Naive B cell (primary cell): Measurements from ENCODE around the gene ZNF672. TPM values are rescaled to one million over a fixed set of nuclear protein-coding genes. Genes with fewer than 3 reads are reported as not detected.

Experiments
- ATAC-seq, 2 donors: fragments of 150-1000 bp; cut with Tn5 transposase; 2 replicates each; pipeline ENCODE4 v1.10.0; 2021; ENCODE audit warnings: low read depth in 2 of 2, mild to moderate bottlenecking in 2 of 2, moderate library complexity in 2 of 2
- DNase-seq: peaks from one replicate; pipeline ENCODE4 v3.0.0; 2022
- H3K27ac Mint-ChIP-seq, 6 donors: one replicate each; pipeline ENCODE4 v1.8.0; 2020 to 2022; ENCODE audit warnings: mild to moderate bottlenecking in 6 of 6, mixed read lengths in 6 of 6, moderate library complexity in 5 of 6, inconsistent platforms in 2 of 6
- H3K27me3 Mint-ChIP-seq, 3 donors: one replicate each; pipeline ENCODE4 v1.8.0; 2021 to 2022; ENCODE audit warnings: mixed read lengths in 3 of 3, mild to moderate bottlenecking in 1 of 3
- H3K36me3 Mint-ChIP-seq, 2 donors: one replicate each; pipeline ENCODE4 v1.8.0; 2020 to 2022; ENCODE audit warnings: mixed read lengths in 2 of 2, inconsistent platforms in 1 of 2, mild to moderate bottlenecking in 1 of 2
- H3K4me1 Mint-ChIP-seq, 3 donors: one replicate each; pipeline ENCODE4 v1.8.0; 2020 to 2022; ENCODE audit warnings: mixed read lengths in 3 of 3, inconsistent platforms in 1 of 3, mild to moderate bottlenecking in 1 of 3, moderate library complexity in 1 of 3
- H3K4me3 Mint-ChIP-seq, 8 donors: one replicate each; pipeline ENCODE4 v1.8.0; 2020 to 2022; ENCODE audit warnings: mild to moderate bottlenecking in 8 of 8, mixed read lengths in 8 of 8, moderate library complexity in 8 of 8, inconsistent platforms in 2 of 8
- H3K9me3 Mint-ChIP-seq, 7 donors: one replicate each; pipeline ENCODE4 v1.8.0; 2020 to 2022; ENCODE audit warnings: mixed read lengths in 7 of 7, mild to moderate bottlenecking in 5 of 7, inconsistent platforms in 2 of 7, moderate library complexity in 1 of 7
- polyA plus RNA-seq, 6 donors: library from polyadenylated mRNA; unstranded; fragments of 300-500 nt; fragmentation: Illumina TruSeq; gene quantifications; one replicate each; pipeline ENCODE4 v1.2.3, GENCODE V29; 2021; ENCODE audit warnings: low read depth in 6 of 6

ZNF672 gene
- polyA plus RNA-seq, 6 donors from 2014 or later, result 31.7 to 61.5 (median 41.1) TPM

DNA sequence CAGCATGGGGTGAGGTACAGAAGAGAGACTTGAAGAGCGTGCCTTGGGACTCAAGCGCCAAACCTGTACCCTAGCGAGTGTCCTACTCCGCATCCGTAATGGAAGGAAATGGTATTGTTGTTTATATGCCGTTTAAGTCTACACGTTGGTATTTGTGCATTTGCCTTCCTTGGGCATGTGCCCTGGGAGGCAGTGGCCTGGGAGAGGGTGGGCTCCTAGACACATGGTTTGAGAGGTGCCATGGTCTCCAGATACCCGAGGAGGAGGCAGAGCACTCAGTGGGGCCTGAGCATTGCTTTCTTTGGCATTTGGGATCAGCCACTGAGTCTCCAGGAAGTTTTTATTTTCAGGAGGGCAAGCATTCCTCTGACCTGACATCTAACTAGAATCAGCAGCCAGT, 6.5 kb downstream of the ZNF672 start:
- Mint-ChIP-seq H3K36me3 (peaks cover 6 to 8% of the 10 kb centered on the region in 2 donors), H3K9me3 (no peaks in the 10 kb centered on the region), H3K4me1 (peaks cover 17 to 34% (median 24%) of the 10 kb centered on the region in 3 donors), H3K27ac (peak overlapping the region in 2 of 6 donors; percentile 16 to 34), H3K27me3 (no peaks in the 10 kb centered on the region), H3K4me3 (peak overlapping the region in 1 of 8 donors; percentile 28)
- no peak for DNase-seq
- ATAC-seq, result no peak

DNA sequence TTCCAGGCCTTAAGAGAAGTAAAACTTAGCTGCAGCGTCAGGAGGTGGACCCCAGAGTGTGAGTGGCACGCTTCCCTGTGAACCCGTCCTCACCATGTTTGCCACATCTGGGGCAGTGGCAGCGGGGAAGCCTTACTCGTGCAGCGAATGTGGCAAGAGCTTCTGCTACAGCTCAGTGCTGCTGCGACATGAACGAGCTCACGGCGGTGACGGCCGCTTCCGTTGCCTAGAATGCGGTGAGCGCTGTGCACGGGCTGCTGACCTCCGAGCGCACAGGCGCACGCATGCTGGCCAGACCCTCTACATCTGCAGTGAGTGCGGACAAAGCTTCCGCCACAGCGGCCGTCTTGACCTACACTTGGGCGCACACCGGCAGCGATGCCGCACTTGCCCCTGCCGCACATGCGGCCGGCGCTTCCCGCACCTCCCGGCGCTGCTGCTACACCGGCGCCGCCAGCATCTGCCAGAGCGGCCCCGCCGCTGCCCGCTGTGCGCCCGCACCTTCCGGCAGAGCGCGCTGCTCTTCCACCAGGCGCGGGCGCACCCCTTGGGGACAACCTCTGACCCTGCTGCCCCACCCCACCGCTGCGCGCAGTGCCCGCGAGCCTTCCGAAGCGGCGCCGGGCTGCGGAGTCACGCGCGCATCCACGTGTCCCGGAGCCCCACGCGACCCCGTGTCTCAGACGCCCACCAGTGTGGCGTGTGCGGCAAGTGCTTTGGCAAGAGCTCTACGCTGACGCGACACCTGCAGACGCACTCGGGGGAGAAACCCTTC, 9.3 kb downstream of the ZNF672 start:
- Mint-ChIP-seq H3K9me3 (no peaks in the 10 kb centered on the region), H3K27me3 (no peaks in the 10 kb centered on the region), H3K4me3 (peak overlapping the region in 1 of 8 donors; percentile 42), H3K4me1 (peaks cover 2 to 7% (median 2%) of the 10 kb centered on the region in 3 donors), H3K36me3 (peaks cover 6 to 8% of the 10 kb centered on the region in 2 donors), H3K27ac (no peak overlapping the region)
- DNase-seq (no peak), ATAC-seq (no peak)

DNA sequence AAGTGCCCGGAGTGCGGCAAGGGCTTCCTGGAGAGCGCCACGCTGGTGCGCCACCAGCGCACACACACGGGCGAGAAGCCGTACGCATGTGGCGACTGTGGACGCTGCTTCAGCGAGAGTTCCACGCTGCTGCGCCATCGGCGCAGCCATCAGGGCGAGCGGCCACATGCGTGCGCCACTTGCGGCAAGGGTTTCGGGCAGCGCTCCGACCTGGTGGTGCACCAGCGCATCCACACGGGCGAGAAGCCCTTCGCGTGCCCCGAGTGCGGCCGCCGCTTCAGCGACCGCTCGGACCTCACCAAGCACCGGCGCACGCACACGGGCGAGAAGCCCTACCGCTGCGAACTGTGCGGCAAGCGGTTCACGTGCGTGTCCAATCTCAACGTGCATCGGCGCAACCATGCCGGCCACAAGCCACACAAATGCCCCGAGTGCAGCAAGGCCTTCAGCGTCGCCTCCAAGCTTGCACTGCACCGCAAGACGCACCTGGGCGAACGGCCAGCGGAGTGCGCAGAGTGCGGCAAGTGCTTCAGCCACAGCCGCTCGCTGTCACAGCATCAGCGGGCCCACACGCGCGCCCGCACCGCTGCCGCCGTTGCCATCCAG, 10.0 kb downstream of the ZNF672 start:
- peak overlapping the region in 1 of 6 donors; percentile 6 for H3K27ac Mint-ChIP-seq
- ATAC-seq (no peak), DNase-seq (no peak)
- no peaks in the 10 kb centered on the region for H3K27me3 Mint-ChIP-seq
- H3K9me3 Mint-ChIP-seq, result no peaks in the 10 kb centered on the region
- H3K4me3 Mint-ChIP-seq, result no peak overlapping the region
- peaks cover 6 to 8% of the 10 kb centered on the region in 2 donors for H3K36me3 Mint-ChIP-seq
- H3K4me1 Mint-ChIP-seq, result peaks cover 0 to 4% (median 0%) of the 10 kb centered on the region in 3 donors

GRCh38 chr1:248848602-248849001, 10.6 kb downstream of the ZNF672 start:
- no peak for ATAC-seq
- Mint-ChIP-seq H3K27me3 (no peaks in the 10 kb centered on the region), H3K9me3 (no peaks in the 10 kb centered on the region), H3K4me1 (peaks cover 0 to 3% (median 0%) of the 10 kb centered on the region in 3 donors), H3K4me3 (no peak overlapping the region), H3K27ac (peak overlapping the region in 2 of 6 donors; percentile 14 to 49), H3K36me3 (peaks cover 6 to 8% of the 10 kb centered on the region in 2 donors)
- no peak for DNase-seq

GRCh38 chr1:248849152-248849551, 11.1 kb downstream of the ZNF672 start:
- peaks cover 6 to 8% of the 10 kb centered on the region in 2 donors for H3K36me3 Mint-ChIP-seq
- ATAC-seq (no peak), DNase-seq (no peak)
- peaks cover 0 to 3% (median 0%) of the 10 kb centered on the region in 3 donors for H3K4me1 Mint-ChIP-seq
- H3K27me3 Mint-ChIP-seq, result no peaks in the 10 kb centered on the region
- no peak overlapping the region for H3K4me3 Mint-ChIP-seq
- no peaks in the 10 kb centered on the region for H3K9me3 Mint-ChIP-seq
- peak overlapping the region in 1 of 6 donors; percentile 49 for H3K27ac Mint-ChIP-seq

- H3K4me1 Mint-ChIP-seq, result peaks cover 0 to 8% (median 0%) of the 10 kb centered on the region in 3 donors
- H3K36me3 Mint-ChIP-seq, result peaks cover 6 to 8% of the 10 kb centered on the region in 2 donors
- H3K4me3 Mint-ChIP-seq, result no peak overlapping the region
- H3K9me3 Mint-ChIP-seq, result no peaks in the 10 kb centered on the region
- DNase-seq (no peak), ATAC-seq (no peak)
- H3K27me3 Mint-ChIP-seq, result no peaks in the 10 kb centered on the region
- peak overlapping the region in 1 of 6 donors; percentile 8 for H3K27ac Mint-ChIP-seq
Measured at GRCh38 chr1:248849637-248850036, 11.6 kb downstream of the ZNF672 start.

DNA sequence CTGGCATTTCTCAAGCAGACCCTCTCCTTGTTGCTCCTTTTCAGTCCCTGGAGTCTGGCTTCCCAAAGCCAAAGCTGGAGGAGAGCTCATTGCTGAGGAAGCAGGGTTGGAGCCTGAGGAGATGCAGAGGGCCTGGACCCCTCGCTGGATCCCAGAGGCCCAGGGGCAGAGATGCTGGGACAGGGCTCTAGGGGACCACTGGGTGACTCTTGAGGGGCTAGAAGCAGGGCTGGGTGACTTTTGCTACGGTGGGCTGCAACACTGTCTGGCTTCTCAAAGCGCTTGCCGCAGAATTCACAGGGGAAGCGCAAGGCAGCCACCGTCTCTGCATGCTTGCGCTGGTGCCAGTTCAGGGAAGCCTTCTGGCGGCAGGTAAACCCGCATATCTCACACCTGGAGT, 12.1 kb downstream of the ZNF672 start:
- DNase-seq, result no peak
- ATAC-seq, result no peak
- Mint-ChIP-seq H3K27me3 (no peaks in the 10 kb centered on the region), H3K4me1 (peaks cover 0 to 13% (median 0%) of the 10 kb centered on the region in 3 donors), H3K9me3 (no peaks in the 10 kb centered on the region), H3K4me3 (no peak overlapping the region), H3K27ac (peak overlapping the region in 1 of 6 donors; percentile 8), H3K36me3 (peaks cover 6 to 8% of the 10 kb centered on the region in 2 donors)

GRCh38 chr1:248850536-248851251, 12.7 kb downstream of the ZNF672 start:
- Mint-ChIP-seq H3K27ac (peak overlapping the region in 3 of 6 donors; percentile 8 to 50 (median 49)), H3K4me3 (no peak overlapping the region), H3K36me3 (peaks cover 6 to 8% of the 10 kb centered on the region in 2 donors), H3K27me3 (no peaks in the 10 kb centered on the region), H3K9me3 (no peaks in the 10 kb centered on the region), H3K4me1 (peaks cover 0 to 16% (median 0%) of the 10 kb centered on the region in 3 donors)
- no peak for DNase-seq
- no peak for ATAC-seq

DNA sequence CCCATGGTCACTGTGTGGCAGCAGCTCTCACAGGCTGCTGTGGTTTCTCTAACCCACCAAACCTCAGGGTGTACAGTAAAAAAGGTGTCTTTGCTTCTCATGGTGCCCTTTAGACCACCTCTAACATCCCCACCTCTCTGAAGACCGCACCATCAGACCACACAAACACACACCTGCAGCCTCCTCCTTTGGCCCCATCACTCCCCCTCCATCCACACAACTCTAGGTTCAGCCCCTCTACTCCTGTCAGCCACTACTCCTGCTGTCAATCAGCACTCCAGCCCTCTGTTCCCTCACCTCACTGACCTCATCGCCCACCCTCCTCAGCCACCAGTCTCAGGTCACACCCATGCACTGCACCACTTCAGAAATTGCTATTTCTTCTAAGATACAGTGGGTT, 13.4 kb downstream of the ZNF672 start:
- Mint-ChIP-seq H3K4me1 (peaks cover 4 to 21% (median 4%) of the 10 kb centered on the region in 3 donors), H3K27ac (peak overlapping the region in 2 of 6 donors; percentile 13 to 37), H3K4me3 (no peak overlapping the region), H3K27me3 (no peaks in the 10 kb centered on the region), H3K36me3 (peaks cover 6 to 8% of the 10 kb centered on the region in 2 donors), H3K9me3 (no peaks in the 10 kb centered on the region)
- no peak for DNase-seq
- no peak for ATAC-seq

GRCh38 chr1:248852481-248853405, 14.7 kb downstream of the ZNF672 start:
- ATAC-seq (peak; percentile 73 to 77), DNase-seq (peak; percentile 28)
- Mint-ChIP-seq H3K4me1 (peaks cover 9 to 25% (median 17%) of the 10 kb centered on the region in 3 donors), H3K4me3 (no peak overlapping the region), H3K27ac (no peak overlapping the region), H3K9me3 (no peaks in the 10 kb centered on the region), H3K27me3 (no peaks in the 10 kb centered on the region), H3K36me3 (peaks cover 6 to 8% of the 10 kb centered on the region in 2 donors)

DNA sequence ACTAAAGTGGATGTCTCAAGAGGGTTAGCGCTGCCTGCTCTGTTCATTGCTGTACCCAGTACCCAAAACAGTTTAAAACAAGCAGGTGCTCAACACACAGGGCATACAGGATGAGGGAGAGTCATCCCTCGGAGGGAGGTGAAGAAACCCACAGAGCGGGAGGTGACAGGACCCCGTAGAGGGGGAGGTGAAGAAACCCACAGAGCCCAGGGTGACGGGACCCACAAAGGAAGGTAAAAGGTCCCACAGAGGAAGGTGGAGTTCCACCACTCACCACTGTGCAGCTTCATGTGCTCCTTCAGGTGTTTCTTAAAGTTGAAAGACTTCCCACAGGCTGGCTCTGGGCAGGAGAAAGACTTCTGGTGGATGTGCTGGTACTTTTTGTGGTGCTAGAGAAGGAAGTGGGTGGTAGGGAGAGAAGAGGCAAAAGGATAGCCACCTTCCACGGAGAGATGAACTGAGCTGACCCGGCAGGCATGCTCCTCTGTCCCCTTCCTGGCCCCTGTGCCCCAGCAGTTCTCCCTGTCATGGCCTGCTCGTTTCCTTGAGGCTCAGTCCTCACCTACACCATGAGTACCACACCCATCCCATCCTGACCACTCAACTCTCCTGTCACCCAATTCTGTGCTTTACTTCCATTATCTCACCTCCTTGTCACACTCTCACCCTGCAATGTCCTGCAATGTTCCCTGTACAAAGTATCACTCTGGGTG, 15.8 kb downstream of the ZNF672 start:
- H3K27me3 Mint-ChIP-seq, result no peaks in the 10 kb centered on the region
- DNase-seq (no peak), ATAC-seq (no peak)
- no peak overlapping the region for H3K4me3 Mint-ChIP-seq
- peaks cover 20 to 31% (median 24%) of the 10 kb centered on the region in 3 donors for H3K4me1 Mint-ChIP-seq
- H3K27ac Mint-ChIP-seq, result peak overlapping the region in 1 of 6 donors; percentile 34
- peaks cover 3 to 4% of the 10 kb centered on the region in 2 donors for H3K36me3 Mint-ChIP-seq
- no peaks in the 10 kb centered on the region for H3K9me3 Mint-ChIP-seq

DNA sequence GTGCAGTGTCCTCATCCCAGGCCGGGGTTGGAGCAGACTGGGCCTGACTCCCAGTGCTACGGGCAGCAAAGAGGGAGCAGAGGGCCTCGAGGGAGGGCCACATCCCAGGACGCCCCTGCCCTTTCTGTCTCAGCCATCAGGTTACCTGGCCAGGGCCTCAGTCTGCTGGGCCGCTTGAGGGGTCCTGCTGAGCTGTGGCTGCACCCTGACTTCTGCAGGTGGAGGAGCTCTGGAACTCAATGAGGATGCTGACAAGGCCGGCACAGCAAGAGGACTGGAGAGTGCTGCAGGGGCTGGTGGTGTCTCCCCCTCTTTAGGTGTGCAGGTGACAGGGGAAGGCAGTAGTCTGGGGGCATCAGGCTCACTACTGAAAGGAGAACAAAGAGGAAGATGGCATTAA, 17.6 kb downstream of the ZNF672 start:
- DNase-seq (no peak), ATAC-seq (no peak)
- H3K36me3 Mint-ChIP-seq, result no peaks in the 10 kb centered on the region
- peaks cover 34 to 45% (median 36%) of the 10 kb centered on the region in 3 donors for H3K4me1 Mint-ChIP-seq
- no peaks in the 10 kb centered on the region for H3K27me3 Mint-ChIP-seq
- no peaks in the 10 kb centered on the region for H3K9me3 Mint-ChIP-seq
- peak overlapping the region in 3 of 6 donors; percentile 24 to 27 (median 26) for H3K27ac Mint-ChIP-seq
- peak overlapping the region in 4 of 8 donors; percentile 30 to 84 (median 48) for H3K4me3 Mint-ChIP-seq
